ENCODE results near the gene MIA2.

The MIA2 gene

GRCh38 chr14:39366460-39367386 lies 133.0 kb downstream of the MIA2 start:
- FAIRE-seq: no peak

GRCh38 chr14:39367387-39367751 lies 133.7 kb downstream of the MIA2 start:
- FAIRE-seq (no peak), DNase-seq (ENCODE audit: insufficient read length) (no peak)
- no peak for TF ChIP-seq POLR2AphosphoS5 (IDR thresholded peaks at IDR 0.05; ENCODE audit: low read depth, low read length)

More at GRCh38 chr14:39366460-39367386, 133.0 kb downstream of the MIA2 start:
- no peak for DNase-seq (ENCODE audit: insufficient read length)
- TF ChIP-seq POLR2AphosphoS5 (IDR thresholded peaks at IDR 0.05; ENCODE audit: low read depth, low read length) (no peak), POLR2A (IDR thresholded peaks at IDR 0.05; ENCODE audit: low read depth, low read length) (no peak), TAF1 (IDR thresholded peaks at IDR 0.05; ENCODE audit: borderline replicate concordance, low read depth, low read length) (no peak)

- DNase-seq (ENCODE audit: insufficient read length): no peak
- TF ChIP-seq POLR2A (IDR thresholded peaks at IDR 0.05; ENCODE audit: low read depth, low read length) (no peak), TAF1 (IDR thresholded peaks at IDR 0.05; ENCODE audit: borderline replicate concordance, low read depth, low read length) (no peak), POLR2AphosphoS5 (IDR thresholded peaks at IDR 0.05; ENCODE audit: low read depth, low read length) (no peak)
- peak; percentile 9 for FAIRE-seq
Measured at GRCh38 chr14:39368261-39368959, 134.7 kb downstream of the MIA2 start.

- no peak for FAIRE-seq
- TF ChIP-seq TAF1 (IDR thresholded peaks at IDR 0.05; ENCODE audit: borderline replicate concordance, low read depth, low read length) (no peak), POLR2A (IDR thresholded peaks at IDR 0.05; ENCODE audit: low read depth, low read length) (no peak), POLR2AphosphoS5 (IDR thresholded peaks at IDR 0.05; ENCODE audit: low read depth, low read length) (no peak)
- DNase-seq (ENCODE audit: insufficient read length): no peak
Measured at GRCh38 chr14:39369029-39369428, 135.3 kb downstream of the MIA2 start.

- TF ChIP-seq POLR2AphosphoS5 (IDR thresholded peaks at IDR 0.05; ENCODE audit: low read depth, low read length): no peak
- no peak for TF ChIP-seq POLR2A (IDR thresholded peaks at IDR 0.05; ENCODE audit: low read depth, low read length)
- TF ChIP-seq TAF1 (IDR thresholded peaks at IDR 0.05; ENCODE audit: borderline replicate concordance, low read depth, low read length): no peak
- DNase-seq (ENCODE audit: insufficient read length): no peak
- FAIRE-seq: no peak
Measured at GRCh38 chr14:39370415-39370814, 136.7 kb downstream of the MIA2 start.

GRCh38 chr14:39372656-39373055 lies 138.9 kb downstream of the MIA2 start:
- no peak for TF ChIP-seq POLR2AphosphoS5 (IDR thresholded peaks at IDR 0.05; ENCODE audit: low read depth, low read length)
- no peak for TF ChIP-seq TAF1 (IDR thresholded peaks at IDR 0.05; ENCODE audit: borderline replicate concordance, low read depth, low read length)
- TF ChIP-seq POLR2A (IDR thresholded peaks at IDR 0.05; ENCODE audit: low read depth, low read length): no peak
- no peak for FAIRE-seq
- DNase-seq (ENCODE audit: insufficient read length): no peak

GRCh38 chr14:39374851-39375250 lies 141.1 kb downstream of the MIA2 start:
- FAIRE-seq: no peak
- no peak for TF ChIP-seq POLR2A (IDR thresholded peaks at IDR 0.05; ENCODE audit: low read depth, low read length)
- TF ChIP-seq POLR2AphosphoS5 (IDR thresholded peaks at IDR 0.05; ENCODE audit: low read depth, low read length): no peak
- TF ChIP-seq TAF1 (IDR thresholded peaks at IDR 0.05; ENCODE audit: borderline replicate concordance, low read depth, low read length): no peak
- DNase-seq (ENCODE audit: insufficient read length): no peak

- FAIRE-seq: no peak
- TF ChIP-seq TAF1 (IDR thresholded peaks at IDR 0.05; ENCODE audit: borderline replicate concordance, low read depth, low read length): no peak
- TF ChIP-seq POLR2AphosphoS5 (IDR thresholded peaks at IDR 0.05; ENCODE audit: low read depth, low read length): no peak
- TF ChIP-seq POLR2A (IDR thresholded peaks at IDR 0.05; ENCODE audit: low read depth, low read length): no peak
- no peak for DNase-seq (ENCODE audit: insufficient read length)
Measured at GRCh38 chr14:39376667-39377403, 143.1 kb downstream of the MIA2 start.

GRCh38 chr14:39381366-39381765 lies 147.7 kb downstream of the MIA2 start:
- FAIRE-seq (no peak), DNase-seq (ENCODE audit: insufficient read length) (no peak)

GRCh38 chr14:39382463-39382862 lies 148.7 kb downstream of the MIA2 start:
- FAIRE-seq (no peak), DNase-seq (ENCODE audit: insufficient read length) (no peak)
- no peak for TF ChIP-seq POLR2A (IDR thresholded peaks at IDR 0.05; ENCODE audit: low read depth, low read length)
- no peak for TF ChIP-seq TAF1 (IDR thresholded peaks at IDR 0.05; ENCODE audit: borderline replicate concordance, low read depth, low read length)
- no peak for TF ChIP-seq POLR2AphosphoS5 (IDR thresholded peaks at IDR 0.05; ENCODE audit: low read depth, low read length)

More at GRCh38 chr14:39381366-39381765, 147.7 kb downstream of the MIA2 start:
- no peak for TF ChIP-seq TAF1 (IDR thresholded peaks at IDR 0.05; ENCODE audit: borderline replicate concordance, low read depth, low read length)
- no peak for TF ChIP-seq POLR2A (IDR thresholded peaks at IDR 0.05; ENCODE audit: low read depth, low read length)
- no peak for TF ChIP-seq POLR2AphosphoS5 (IDR thresholded peaks at IDR 0.05; ENCODE audit: low read depth, low read length)

GRCh38 chr14:39383026-39383660 lies 149.4 kb downstream of the MIA2 start:
- no peak for FAIRE-seq
- DNase-seq (ENCODE audit: insufficient read length): no peak
- no peak for TF ChIP-seq TAF1 (IDR thresholded peaks at IDR 0.05; ENCODE audit: borderline replicate concordance, low read depth, low read length)
- no peak for TF ChIP-seq POLR2A (IDR thresholded peaks at IDR 0.05; ENCODE audit: low read depth, low read length)
- no peak for TF ChIP-seq POLR2AphosphoS5 (IDR thresholded peaks at IDR 0.05; ENCODE audit: low read depth, low read length)

Data from GM12892 (cell line).